ENCODE data around the gene TADA2A. TPM values are rescaled to one million over a fixed set of nuclear protein-coding genes. Genes with fewer than 3 reads are reported as not detected.
"Not testable (repeated sequence)": the region's sequence is repeated elsewhere in the genome, so short reads cannot be mapped to it uniquely, and the experiment has no call there.

Gene TADA2A
- total RNA-seq, 2 donors from 2014 or later: 20.2 to 26.8 TPM

GRCh38 chr17:37392024-37392590 is 14.6 kb upstream of the TADA2A start:
- intact Hi-C loops (cut with DNase I): no loop called here
- DNase-seq (ENCODE audit: low spot score): no peak

- DNase-seq (ENCODE audit: low spot score): no peak
- intact Hi-C loops (cut with DNase I): no loop called here
Observed at GRCh38 chr17:37393352-37393751, 13.3 kb upstream of the TADA2A start.

GRCh38 chr17:37399265-37399803 is 7.4 kb upstream of the TADA2A start:
- DNase-seq (ENCODE audit: low spot score): no peak
- intact Hi-C loops (cut with DNase I): no loop called here

DNA sequence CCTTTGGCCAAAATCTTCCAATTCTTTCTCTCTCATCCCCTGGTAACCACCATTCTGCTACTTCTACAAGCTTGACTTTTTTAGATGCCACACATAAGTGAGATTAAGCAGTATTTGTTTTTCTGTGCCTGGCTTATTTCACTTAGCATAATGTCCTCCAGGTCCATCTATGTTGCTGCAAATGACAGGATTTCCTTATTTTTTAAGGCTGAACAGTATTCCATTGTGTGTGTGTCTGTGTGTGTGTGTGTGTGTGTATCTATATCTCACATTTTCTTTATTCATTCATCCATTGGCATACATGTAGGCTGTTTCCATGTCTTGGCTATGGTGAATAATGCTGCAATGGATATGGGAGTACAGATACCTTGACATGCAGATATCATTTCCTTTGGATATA is 6.2 kb upstream of the TADA2A start:
- intact Hi-C loops (cut with DNase I): no loop called here
- DNase-seq (ENCODE audit: low spot score): no peak

DNA sequence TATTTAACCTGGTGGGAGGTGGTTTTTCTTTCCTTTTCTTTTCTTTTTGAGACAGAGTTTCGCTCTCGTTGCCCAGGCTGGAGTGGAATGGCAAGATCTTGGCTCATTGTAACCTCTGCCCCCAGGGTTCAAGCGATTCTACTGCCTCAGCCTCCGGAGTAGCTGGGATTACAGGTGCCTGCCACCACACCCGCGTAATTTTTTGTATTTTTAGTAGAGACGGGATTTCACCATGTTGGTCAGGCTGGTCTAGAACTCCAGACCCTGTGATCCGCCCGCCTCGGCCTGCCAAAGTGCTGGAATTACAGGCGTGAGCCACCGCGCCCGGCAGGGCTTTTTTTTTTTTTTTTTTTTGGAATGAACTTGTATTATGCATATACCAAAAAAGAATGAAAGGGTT is 1.2 kb upstream of the TADA2A start:
- DNase-seq (ENCODE audit: low spot score); intact Hi-C loops (cut with DNase I): not testable (repeated sequence)

DNA sequence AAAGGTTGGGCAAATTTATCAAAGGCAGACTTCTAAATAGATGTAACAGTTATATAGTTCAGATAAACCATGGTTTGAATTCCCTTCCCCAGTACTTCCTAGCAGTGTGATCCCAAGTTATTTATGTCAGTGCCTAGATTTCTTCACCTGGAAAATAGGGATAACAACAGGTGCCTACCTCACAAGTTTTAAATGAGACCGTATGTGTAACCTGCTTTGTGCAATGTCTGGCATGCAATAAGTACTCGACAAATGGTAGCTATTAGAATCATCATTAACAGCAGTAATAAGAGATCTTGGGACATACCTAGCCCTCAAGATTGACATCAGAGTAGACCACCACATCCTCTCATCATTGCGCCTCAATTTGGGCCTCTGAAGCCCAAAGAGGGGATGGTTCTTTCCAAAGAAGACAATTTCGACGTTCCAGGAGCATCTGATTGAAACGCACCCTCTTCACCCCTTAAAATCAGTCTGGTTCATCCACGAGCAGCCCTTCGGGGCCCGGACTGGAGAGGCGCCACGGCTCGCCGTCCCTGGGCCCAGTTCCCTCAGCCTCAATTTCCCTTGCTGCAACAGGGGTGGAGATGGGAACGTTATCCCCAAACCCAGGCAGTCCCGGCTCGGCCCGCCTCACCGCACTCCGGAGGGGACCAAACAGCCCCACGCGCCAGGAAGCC is 591 bp upstream of the TADA2A start:
- no peak for DNase-seq (ENCODE audit: low spot score)
- intact Hi-C loops (cut with DNase I): no loop called here

- intact Hi-C loops (cut with DNase I); DNase-seq (ENCODE audit: low spot score): not testable (repeated sequence)
Observed at GRCh38 chr17:37408145-37408479, 1.4 kb downstream of the TADA2A start.

- DNase-seq (ENCODE audit: low spot score): no peak
- intact Hi-C loops (cut with DNase I): no loop called here
Observed at GRCh38 chr17:37410357-37410756, 3.7 kb downstream of the TADA2A start.

DNA sequence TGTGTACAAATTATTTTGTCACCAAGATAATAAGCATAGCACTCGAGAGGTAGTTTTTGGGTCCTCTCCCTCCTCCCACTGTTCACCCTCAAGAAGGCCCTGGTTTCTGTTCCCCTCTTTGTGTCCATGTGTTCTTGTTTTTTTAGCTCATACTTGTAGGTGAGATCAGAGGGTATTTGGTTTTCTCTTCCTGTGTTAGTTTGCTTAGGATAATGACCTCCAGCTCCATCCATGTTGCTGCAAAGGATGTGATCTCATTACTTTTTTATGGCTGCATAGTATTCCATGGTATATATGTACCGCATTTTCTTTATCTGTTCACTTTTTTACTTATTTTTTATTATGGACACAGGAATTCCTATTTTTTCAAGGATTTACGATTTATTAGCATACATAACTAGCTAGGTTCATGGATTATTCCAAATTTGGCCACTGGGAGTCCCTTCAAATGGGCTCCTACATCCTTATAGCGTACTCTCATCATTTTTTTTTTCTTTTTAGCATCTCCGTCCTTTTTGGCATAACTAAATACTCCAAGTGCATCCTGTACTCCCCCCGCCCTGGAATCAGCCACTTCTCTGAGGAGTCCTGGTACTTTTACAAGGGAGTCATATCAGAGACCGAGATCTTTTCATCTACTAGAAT is 7.3 kb downstream of the TADA2A start:
- intact Hi-C loops (cut with DNase I): no loop called here

GRCh38 chr17:37417852-37418251 is 11.2 kb downstream of the TADA2A start:
- intact Hi-C loops (cut with DNase I): no loop called here
- DNase-seq (ENCODE audit: low spot score): no peak

More for the DNA sequence above, 7.3 kb downstream of the TADA2A start:
- DNase-seq (ENCODE audit: low spot score): no peak

GRCh38 chr17:37422971-37423625 is 16.4 kb downstream of the TADA2A start:
- intact Hi-C loops (cut with DNase I): no loop called here

GRCh38 chr17:37425268-37425667 is 18.6 kb downstream of the TADA2A start:
- no peak for DNase-seq (ENCODE audit: low spot score)
- intact Hi-C loops (cut with DNase I): no loop called here

More at GRCh38 chr17:37422971-37423625, 16.4 kb downstream of the TADA2A start:
- DNase-seq (ENCODE audit: low spot score): no peak

DNA sequence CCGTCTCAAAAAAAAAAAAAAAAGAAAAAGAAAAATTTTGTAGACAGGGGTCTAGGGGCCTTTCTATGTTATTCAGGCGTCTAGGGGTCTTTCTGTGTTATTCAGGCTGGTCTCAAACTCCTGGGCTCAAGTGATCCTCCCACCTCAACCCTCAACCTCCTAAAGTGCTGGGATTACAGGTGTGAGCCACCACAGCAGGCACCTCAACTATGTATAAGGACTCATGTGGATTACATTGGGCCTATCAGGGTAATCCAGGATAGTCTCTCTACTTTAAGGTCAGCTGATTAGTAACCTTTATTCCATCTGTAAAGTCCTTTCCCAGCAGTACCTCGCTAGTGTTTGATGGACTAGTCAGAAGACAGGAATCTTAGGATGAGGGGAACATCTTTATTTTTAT is 22.4 kb downstream of the TADA2A start:
- no peak for DNase-seq (ENCODE audit: low spot score)
- intact Hi-C loops (cut with DNase I): no loop called here

- DNase-seq (ENCODE audit: low spot score): no peak
- intact Hi-C loops (cut with DNase I): no loop called here
Observed at GRCh38 chr17:37429453-37429852, 22.8 kb downstream of the TADA2A start.

GRCh38 chr17:37430051-37430627 is 23.5 kb downstream of the TADA2A start:
- intact Hi-C loops (cut with DNase I): no loop called here
- no peak for DNase-seq (ENCODE audit: low spot score)

GRCh38 chr17:37432671-37433070 is 26.0 kb downstream of the TADA2A start:
- DNase-seq (ENCODE audit: low spot score): no peak
- intact Hi-C loops (cut with DNase I): no loop called here

DNA sequence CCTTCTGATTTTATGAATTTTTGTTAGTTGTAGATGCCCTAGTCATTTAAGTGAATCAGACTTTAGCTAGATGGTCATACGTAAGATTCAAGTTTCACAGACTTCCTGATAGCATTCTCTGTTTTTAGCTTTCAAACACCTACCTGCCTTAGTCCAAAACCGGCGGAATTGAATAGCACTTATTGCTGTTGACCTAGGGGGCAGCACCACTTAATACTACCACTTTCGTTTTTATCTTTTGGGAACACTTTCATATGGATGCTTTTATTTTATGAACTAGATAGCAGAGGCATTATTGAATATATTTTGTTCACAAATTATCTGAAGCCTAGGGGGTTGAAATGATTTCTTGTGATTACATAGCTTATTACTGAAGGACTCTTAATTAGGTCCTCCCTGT is 31.5 kb downstream of the TADA2A start:
- intact Hi-C loops (cut with DNase I): no loop called here
- DNase-seq (ENCODE audit: low spot score): no peak

DNA sequence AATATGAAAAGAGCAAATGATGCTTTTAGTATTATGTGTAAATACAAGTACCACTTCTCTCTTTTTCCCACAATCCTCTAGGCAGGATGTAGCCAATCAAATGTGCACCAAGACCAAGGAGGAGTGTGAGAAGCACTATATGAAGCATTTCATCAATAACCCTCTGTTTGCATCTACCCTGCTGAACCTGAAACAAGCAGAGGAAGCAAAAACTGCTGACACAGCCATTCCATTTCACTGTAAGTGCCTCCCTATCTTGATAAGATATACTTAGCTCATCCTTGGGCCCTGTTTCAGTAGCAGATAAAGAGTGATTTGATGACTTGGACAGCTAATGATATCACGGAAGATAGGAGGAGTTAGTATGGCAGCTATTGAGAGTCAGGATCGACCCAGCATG is 33.7 kb downstream of the TADA2A start:
- intact Hi-C loops (cut with DNase I): no loop called here
- DNase-seq (ENCODE audit: low spot score): no peak

GRCh38 chr17:37441369-37442014 is 34.8 kb downstream of the TADA2A start:
- DNase-seq (ENCODE audit: low spot score); intact Hi-C loops (cut with DNase I): not testable (repeated sequence)

All from posterior vena cava (tissue), 2 donors.